SU-DHL-6 (cell line): ENCODE data around the gene VPS13D.
"Not testable (repeated sequence)": the region's sequence is repeated elsewhere in the genome, so short reads cannot be mapped to it uniquely, and the experiment has no call there.

ENCODE experiments used
- EZH2phosphoT487 ChIP-seq: fragments of 200-600 bp; sonication (generic), shearing (Covaris generic); conservative IDR thresholded peaks from 2 replicates; pipeline ENCODE4 v1.6.1; 2018; ENCODE audit warnings: mild to moderate bottlenecking, antibody characterized with exemption, low read length, moderate library complexity, mixed read lengths
- TF ChIP-seq, protein P1 (sequence below): fragments of 200-600 bp; sonication (generic); IDR thresholded peaks from one replicate; pipeline ENCODE4 v1.5.1; 2017; ENCODE audit warnings: antibody characterized with exemption, mild to moderate bottlenecking, low read length, moderate library complexity; ENCODE audit not compliant: insufficient read depth, poor library complexity, severe bottlenecking

DNA sequence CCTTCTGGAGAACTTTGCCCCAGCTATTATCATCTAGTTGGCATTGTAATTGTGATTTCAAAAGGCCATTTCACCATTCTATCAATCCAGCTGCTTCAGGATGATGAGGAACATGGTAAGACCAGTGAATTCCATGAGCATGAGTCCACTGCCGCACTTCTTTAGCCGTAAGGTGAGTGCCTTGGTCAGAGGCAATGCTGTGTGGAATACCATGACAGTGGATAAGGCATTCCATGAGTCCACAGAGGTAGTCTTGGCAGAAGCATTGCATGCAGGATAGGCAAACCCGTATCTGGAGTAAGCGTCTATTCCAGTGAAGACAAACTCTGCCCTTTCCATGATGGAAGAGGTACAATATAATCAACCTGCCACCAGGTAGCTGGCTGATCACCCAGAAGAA, 160.5 kb downstream of the VPS13D start:
- TF ChIP-seq, protein P1, sequence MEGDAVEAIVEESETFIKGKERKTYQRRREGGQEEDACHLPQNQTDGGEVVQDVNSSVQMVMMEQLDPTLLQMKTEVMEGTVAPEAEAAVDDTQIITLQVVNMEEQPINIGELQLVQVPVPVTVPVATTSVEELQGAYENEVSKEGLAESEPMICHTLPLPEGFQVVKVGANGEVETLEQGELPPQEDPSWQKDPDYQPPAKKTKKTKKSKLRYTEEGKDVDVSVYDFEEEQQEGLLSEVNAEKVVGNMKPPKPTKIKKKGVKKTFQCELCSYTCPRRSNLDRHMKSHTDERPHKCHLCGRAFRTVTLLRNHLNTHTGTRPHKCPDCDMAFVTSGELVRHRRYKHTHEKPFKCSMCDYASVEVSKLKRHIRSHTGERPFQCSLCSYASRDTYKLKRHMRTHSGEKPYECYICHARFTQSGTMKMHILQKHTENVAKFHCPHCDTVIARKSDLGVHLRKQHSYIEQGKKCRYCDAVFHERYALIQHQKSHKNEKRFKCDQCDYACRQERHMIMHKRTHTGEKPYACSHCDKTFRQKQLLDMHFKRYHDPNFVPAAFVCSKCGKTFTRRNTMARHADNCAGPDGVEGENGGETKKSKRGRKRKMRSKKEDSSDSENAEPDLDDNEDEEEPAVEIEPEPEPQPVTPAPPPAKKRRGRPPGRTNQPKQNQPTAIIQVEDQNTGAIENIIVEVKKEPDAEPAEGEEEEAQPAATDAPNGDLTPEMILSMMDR: not testable (repeated sequence)
- TF ChIP-seq EZH2phosphoT487: not testable (repeated sequence)
